ENCODE measurements around the gene DLGAP1.

Gene DLGAP1

DNA sequence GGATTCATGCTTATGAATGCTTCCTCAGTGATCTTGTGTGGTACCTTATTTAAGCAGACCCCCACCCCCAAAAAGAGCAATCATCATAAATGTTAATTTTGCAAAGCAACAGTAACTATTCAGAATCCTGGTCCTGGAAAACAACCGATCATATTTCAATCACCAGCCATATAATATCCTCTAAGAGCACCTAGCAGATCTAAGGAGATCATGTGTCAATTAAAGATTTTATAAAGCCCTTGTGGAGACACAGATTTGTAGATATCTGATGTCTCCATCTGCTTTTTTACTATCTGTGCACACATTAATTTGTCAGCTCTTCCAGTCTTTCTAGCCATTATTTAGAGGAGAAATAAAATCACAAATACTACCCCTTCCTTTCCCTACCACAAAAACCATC lies 581.4 kb downstream of the DLGAP1 start:
- DNase-seq (ENCODE audit: low read depth in 1 of 2, low spot score in 1 of 2), result no peak

DNA sequence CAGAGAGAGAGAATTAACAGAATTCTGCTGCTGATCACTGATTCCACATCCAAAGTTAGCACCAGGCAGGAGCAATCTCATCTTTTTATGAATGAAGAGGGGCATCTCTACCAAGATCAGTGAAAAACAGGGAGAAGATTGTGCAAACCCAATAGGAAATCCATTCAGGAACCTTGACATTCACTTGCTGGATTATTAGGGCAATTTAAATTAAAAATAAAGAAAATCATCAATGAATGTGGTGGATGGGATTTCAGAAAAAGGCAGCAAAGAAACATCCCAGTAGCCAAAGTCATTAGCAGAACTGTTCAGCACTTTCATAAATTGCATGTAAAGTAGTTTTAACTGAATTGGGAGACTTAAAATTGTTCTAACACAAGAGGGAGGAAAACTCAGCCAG lies 581.9 kb downstream of the DLGAP1 start:
- no peak for DNase-seq (ENCODE audit: low read depth in 1 of 2, low spot score in 1 of 2)

DNA sequence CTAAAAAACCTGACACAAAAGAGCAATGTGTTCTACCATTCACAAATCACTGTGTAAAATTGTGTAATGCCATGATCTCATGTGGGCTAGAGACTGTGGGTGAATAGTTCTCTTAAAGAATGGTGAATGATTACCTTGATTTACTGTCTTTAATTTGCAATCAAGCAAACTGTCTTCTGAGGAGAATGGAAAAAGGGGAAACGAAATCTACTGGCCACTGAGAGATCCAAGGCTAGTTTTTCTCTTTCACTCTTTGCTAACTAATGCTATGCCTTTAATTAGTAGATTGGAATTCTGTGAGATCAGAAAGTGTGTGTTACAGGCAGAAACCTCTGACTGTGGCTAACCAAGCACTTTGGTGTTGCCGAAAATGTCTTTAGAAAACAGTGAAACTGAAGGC lies 582.5 kb downstream of the DLGAP1 start:
- DNase-seq (ENCODE audit: low read depth in 1 of 2, low spot score in 1 of 2), result no peak

DNA sequence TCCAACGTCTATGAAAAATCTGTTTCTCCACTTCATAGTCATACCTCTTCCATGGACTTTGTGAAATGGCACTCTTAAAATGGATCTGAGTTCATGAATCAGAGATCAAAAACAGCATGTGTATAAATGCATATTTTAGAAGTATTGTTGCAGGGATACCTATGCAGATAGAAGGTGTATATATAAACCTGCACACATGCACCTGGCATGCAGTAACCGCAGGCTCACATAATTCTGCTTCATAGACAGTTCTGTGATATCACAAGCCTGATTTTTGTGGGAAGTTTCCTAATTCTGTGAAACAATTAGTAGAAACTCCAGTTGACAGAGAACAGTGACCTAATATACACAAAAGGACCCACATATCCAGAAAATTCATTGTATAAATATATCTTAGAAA lies 583.4 kb downstream of the DLGAP1 start:
- DNase-seq (ENCODE audit: low read depth in 1 of 2, low spot score in 1 of 2), result no peak

DNA sequence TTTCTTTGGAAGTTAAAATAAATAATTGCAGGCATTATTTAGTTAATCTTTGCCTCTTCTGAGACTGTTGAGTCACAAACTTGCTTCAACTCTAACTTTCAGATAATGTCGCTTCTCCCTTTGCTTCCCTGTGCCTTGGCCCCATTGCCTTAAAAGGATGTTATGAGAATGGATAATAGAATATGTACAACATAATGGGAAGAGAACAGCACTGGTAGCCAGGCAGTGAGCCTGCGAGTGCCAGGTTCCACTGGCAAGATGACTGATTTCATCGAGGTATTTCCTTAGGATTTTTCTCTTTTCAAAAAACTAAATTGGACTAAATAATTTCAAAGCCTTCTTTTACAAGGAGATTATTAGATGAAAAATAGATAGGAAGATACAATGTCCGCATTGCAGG lies 584.2 kb downstream of the DLGAP1 start:
- no peak for DNase-seq (ENCODE audit: low read depth in 1 of 2, low spot score in 1 of 2)

DNA sequence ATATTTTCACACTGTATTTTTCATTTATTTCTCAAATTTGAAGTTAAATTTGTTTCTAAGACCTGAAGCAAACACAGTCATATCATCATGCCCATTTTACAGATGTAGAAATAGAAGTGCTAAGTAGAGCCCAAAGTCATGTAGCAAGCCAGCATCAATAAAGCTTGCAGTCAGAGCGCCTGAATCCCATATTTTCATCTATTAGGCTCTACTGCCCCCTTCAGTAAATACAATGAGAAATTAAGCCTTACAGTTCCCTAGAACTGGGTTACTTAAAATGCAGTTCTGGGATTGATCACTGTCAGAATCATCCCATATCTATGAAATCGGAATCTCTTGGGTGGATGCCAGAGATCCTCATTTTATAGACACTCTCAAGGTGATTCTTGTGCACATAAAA lies 585.3 kb downstream of the DLGAP1 start:
- no peak for DNase-seq (ENCODE audit: low read depth in 1 of 2, low spot score in 1 of 2)

DNA sequence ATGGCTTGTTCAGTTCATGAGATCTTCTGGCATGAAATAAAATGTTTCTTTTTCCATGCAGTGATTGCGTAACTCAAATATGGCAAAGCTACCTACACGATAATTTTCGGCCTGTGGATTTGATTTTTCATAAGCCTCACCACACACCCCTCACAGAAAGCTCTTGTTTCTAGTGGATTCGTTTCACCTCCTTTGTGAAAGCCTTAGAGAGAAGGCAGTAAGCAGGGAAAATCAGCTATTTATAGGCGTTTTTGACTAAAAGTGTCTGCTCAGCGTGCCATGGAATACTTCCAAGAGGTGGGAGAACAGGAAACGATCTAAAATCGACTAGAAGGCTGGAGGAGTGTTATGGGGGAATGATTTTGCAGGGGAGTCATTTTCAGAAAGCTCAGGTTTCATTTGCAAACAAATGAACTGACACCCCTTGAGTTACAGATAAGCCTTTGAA lies 587.2 kb downstream of the DLGAP1 start:
- DNase-seq (ENCODE audit: low read depth in 1 of 2, low spot score in 1 of 2), result no peak

DNA sequence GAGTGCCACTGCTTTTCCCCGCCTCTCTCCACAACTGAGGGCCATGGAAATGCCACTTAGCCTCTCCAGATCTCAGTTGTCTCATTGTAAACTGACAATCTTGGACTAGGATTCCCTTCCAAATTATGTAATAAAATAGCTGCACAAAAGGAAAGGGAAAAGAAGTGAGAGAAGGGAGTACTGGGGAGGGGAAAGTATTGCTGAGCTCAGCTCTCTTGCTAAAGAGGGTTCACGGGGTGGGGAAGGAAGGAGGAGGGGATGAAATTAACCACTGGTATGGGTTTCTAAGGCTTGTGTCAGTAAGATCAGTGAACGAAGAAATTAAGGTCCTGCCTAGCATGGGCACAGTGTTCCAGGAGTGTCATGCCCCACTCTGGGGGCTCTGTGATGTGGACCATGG lies 587.9 kb downstream of the DLGAP1 start:
- DNase-seq (ENCODE audit: low read depth in 1 of 2, low spot score in 1 of 2), result no peak

DNA sequence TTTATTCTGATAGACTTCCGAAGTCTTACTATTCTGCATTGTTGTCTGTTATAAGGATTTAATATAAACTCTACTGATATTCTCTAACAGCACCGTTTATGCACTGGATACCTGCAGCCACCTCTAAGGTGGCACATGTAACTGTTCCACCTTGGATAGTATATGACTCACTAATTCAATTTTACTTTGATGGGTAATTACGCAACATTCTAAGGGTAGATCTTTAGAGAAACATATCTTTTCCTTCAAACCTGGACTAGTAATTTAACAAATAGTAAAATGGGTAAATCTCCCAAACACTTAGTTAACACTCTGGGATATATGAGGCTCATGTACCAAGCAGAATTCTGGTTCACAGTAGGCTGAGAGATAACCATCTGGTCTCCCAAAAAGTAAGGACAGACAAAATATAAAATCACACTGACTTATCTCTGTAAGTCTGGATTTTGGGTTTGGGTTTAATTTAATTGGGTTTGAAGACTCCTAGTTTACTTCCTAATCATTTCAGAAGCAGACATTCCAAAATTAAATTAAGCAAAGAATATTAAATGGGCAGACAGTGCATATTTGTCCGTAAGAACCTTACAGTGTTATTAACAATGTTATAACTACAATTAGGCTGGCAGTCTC lies 590.3 kb downstream of the DLGAP1 start:
- DNase-seq (ENCODE audit: low read depth in 1 of 2, low spot score in 1 of 2), result no peak

DNA sequence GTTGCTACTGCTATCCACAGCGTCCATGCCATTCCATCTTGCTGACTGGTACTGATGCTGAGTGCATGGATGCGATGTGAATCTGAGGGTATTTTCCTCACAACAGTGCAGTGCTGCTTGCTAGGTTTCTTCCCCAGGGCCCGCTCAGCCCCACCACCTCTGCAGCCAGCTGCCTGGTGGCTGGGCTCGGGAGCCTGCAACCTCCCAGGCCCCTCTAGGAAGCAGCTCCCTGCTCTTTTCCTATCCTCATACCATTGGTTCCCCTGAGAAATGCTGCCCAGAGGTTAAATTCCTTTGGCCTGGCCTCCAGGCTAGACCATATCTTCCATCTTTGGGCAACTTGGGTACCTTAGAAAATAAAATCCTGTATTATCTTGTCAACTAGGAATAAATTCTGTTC lies 591.5 kb downstream of the DLGAP1 start:
- no peak for DNase-seq (ENCODE audit: low read depth in 1 of 2, low spot score in 1 of 2)

DNA sequence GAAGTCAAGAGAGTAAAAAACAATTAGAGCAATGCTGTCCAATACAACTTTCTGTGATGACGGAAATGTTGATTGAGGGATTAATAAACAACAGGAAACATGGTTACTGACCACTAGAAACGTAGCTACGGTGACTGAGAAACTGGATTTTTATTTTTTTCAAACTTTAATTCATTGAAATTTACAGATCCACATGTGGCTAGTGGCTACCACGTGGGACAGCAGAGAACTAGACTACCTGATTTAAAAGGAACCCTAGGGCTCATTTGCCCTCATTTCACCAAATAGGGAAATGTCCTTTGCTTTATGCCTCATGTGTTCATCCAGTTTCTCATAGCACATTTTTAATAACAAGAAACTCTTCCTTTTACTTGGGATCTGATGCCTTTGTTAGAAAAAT lies 592.1 kb downstream of the DLGAP1 start:
- DNase-seq (ENCODE audit: low read depth in 1 of 2, low spot score in 1 of 2), result no peak

DNA sequence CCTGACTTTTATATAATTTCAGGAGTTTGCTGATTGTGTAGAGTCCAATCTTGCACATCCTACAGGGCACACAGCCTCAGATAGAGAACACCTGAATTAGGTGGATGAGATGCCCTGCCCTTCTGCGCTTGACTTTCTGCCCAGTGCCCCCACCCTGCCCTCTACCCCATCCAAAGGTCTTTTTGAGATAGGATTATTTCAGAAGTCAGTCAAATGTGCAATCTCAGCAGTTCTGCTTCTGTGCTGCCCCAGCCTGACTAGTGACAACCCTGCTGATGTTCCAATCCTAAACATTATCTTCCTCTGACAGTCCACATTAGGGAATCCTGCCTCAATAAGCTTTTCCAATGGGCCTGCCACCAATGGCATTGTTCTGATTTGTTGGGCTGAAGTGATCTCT lies 593.6 kb downstream of the DLGAP1 start:
- DNase-seq (ENCODE audit: low read depth in 1 of 2, low spot score in 1 of 2), result no peak

DNA sequence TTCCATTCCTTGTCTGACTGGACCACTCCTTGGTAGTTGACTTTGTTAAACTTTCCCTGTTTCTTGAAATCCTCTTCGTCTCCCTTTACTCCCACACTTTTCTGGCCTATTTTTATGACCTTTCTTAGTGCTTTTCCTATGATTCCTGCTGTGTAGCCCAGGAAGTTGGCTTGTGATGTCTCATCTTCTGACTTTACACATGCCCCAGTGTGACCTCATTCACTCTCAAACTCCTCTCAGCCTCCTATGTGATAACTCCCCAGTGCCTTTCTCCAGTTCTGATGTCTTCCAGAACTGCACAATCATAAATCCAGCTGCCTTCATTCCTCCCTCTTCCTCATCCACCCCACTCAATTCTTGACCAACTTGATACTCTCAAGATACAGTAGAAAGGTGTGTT lies 597.6 kb downstream of the DLGAP1 start:
- DNase-seq (ENCODE audit: low read depth in 1 of 2, low spot score in 1 of 2), result no peak

DNA sequence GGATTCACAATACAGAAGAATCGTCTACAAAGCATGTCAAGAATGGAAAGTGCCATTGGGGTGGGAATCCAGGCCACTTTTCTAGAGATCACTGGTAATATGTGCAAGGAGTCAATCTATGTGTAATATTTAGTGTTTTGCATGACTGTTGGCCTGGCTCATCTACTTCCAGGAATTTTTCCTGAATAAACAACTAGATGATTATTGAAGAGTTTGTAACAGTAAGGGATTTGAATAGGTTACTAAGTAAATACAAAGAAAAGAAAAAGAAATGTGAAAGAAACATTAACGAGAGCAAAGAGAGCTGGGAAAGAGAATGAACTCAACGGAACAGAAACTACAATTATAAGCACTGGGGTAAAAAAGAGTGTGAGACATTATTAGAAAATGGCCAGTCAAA lies 599.1 kb downstream of the DLGAP1 start:
- DNase-seq (ENCODE audit: low read depth in 1 of 2, low spot score in 1 of 2), result no peak

DNA sequence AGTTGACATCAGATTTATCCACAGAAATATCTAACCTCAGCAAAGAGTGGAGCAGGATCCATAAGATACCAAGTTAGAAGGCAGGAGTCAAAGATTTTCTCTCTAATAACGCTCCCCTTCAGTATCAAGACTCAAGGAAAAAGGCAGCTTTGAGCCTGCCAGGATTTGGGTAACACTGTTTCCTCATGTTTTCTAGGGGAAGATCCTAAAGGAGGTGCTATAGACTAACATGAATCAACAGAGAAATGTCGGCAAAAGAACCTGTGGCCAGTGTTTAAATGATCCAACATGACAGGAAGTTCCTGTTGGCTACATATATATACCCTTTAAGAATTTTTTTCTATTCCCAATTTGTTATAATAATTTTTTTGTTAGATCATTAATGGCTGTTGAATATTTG lies 602.8 kb downstream of the DLGAP1 start:
- DNase-seq (ENCODE audit: low read depth in 1 of 2, low spot score in 1 of 2), result no peak

DNA sequence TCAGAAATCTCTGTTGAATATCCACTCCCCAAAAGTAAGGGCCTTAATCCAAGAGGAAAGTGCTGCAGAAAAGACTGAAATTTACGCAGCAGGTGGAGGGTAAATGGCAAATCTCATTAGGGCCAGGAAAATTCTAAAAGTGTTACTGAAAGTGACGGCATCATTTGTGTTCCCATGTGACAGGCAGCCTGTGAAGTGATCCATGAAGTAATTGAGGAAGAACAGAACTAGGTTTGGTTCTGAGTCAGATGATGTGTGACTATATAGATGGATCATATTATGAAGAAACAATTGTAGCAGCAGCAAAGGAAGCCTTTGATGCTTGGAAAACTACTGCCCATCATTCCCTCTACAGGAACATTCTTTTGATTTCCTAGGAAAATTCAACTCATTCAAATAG lies 603.9 kb downstream of the DLGAP1 start:
- no peak for DNase-seq (ENCODE audit: low read depth in 1 of 2, low spot score in 1 of 2)

DNA sequence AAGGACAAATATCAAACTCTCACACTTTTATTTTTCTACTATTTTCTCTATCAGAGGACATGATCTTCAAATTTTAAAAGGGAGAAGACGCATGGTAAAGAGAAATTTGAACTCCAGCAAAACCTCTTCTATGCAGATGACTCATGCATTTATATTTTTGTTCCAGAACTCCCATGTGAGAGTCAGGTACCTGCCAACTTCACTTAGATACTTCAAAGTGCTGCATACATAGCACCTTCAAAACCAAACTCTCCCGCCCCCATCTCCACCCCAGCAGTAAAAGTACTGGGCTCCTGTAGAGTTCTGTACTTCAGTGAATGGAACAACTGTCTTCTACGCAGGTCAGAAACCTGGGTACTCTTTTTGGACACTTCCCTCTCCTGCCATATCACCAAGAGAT lies 606.8 kb downstream of the DLGAP1 start:
- no peak for DNase-seq (ENCODE audit: low read depth in 1 of 2, low spot score in 1 of 2)

DNA sequence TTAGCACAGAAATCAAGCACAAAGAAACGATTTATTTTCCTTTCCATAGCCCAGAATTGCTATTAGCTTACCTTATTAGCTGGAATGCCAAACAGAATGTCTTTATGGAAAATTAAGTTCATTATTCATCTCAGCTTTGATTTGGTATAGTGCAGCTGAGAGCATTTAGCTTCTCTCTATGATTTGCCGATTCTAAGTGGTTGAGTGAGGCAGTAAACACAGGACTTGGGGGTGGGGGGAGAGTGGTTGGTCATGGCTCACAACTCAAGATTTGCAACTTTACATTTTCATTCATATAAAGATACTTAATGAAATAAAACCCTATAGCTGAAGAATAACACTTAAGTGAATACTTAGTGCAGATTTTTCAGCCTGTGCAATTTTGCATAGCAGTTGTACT lies 609.9 kb downstream of the DLGAP1 start:
- DNase-seq (ENCODE audit: low read depth in 1 of 2, low spot score in 1 of 2), result no peak

DNA sequence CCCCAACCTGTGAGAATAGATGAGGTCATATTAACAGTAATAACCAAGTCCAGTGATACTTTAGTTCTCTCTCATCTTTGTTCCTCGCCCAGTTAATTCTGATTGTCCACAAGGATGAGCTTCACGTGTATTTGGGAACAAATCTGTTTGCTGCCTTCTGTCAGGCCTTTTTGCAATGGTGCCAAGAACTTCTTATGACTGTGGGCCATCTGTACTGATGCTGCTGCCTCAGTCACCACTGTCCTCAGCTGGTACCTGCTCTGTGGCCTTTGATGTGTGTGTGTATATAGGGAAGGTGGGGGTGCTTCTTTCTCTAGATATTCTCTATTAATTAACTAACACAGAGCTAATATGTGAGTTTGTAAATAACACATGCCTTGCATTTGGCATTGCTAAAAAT lies 612.3 kb downstream of the DLGAP1 start:
- no peak for DNase-seq (ENCODE audit: low read depth in 1 of 2, low spot score in 1 of 2)

DNA sequence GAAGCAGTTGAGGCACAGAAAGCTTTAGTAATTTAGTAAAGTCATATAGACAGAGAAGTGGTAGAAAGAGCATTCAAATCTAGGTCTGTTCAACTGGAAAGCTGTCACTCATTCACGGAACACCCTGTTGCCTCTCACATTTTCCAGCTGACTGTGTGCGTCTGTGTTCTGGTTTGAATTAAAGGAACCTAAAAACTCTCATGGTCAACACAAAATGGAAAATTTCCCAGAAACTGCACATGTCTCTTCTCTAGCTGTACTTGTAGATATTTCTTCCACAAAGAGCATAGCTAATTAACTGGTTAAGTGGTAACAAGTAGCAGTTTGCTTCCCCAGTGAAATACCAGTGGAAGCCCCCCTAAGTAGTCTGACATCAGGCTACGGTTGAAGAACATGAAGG lies 614.3 kb downstream of the DLGAP1 start:
- DNase-seq (ENCODE audit: low read depth in 1 of 2, low spot score in 1 of 2), result no peak

DNA sequence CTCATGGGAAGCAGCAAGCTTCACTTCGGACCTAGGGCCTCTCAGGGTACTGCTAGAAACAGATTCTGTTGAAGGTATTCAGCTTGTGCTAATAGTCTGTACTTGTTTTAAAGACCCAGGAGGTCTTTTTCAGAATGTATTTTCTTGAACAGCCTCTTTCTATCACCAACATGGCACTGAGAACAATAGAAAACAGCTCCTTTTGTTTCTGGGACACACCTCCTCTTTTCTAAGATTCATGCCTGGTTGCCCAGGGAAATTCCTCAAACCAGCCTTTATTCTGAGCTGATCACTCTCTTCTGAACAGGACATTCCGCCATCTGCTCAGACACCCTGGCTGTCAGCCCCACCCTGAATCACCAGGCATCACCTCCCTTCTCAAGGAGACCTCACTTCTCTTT lies 615.5 kb downstream of the DLGAP1 start:
- DNase-seq (ENCODE audit: low read depth in 1 of 2, low spot score in 1 of 2), result no peak

DNA sequence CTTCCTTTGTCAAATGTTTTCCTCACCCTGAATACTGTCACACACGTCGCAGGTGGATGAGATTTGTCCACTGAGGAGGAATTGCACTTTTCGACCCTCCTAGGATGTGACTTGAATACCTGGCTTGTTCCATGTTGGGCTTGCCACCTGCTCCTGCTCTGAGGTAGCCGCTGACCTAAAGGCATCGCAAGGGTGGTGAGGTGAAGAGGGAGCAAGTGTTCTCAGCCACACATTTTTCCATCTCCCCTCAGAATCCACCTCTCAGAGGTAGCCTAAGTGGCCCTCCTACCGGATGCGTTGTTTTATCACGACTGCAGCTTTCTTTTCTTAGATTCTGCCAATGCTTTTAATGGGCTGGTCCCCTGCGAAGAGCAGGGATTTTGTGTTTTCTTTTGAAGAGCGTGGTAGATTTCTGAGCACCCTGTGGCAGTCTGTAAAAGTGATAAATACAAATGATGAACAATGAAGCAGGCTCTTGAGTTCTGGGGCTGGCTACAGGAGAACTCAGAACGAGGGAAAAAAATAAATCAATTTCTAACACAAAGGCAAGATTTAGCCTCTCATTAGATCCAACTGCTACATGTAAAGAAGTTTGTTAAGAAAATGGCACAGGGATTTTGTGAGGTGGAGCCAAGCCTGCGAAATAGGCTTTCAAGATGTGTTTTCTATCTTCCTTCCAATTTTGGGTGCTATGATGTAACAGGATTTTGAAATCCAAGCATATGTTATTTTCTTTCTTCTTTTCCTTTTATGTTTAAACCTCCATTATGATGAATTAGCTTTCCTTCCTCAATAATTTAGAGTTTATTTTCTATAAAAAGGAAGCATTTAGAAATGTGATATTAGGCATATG lies 618.4 kb downstream of the DLGAP1 start:
- DNase-seq (ENCODE audit: low read depth in 1 of 2, low spot score in 1 of 2), result no peak

All from activated CD4-positive, alpha-beta T cell treated with anti-CD3 and anti-CD28 coated beads, Interleukin-2, amount 50 U/mL, for 24 hours (primary cell).